Osteoblast (primary cell): ENCODE data around the gene NPTXR. TPM values are rescaled to one million over a fixed set of nuclear protein-coding genes. Genes with fewer than 3 reads are reported as not detected.

ENCODE experiments used
- DNase-seq: peaks from one replicate; pipeline ENCODE4 v3.0.0; 2011; ENCODE audit warnings: low spot score, mixed read lengths; ENCODE audit not compliant: insufficient read length; ENCODE audit errors: missing footprints
- H2AFZ ChIP-seq: 2 replicates; pipeline ENCODE4 v1.6.0; 2011; ENCODE audit warnings: mild to moderate bottlenecking, low read length
- H3K27ac ChIP-seq: 2 replicates; pipeline ENCODE4 v1.5.1; 2011; ENCODE audit warnings: mild to moderate bottlenecking, low read depth, low read length, moderate library complexity
- H3K27me3 ChIP-seq: 2 replicates; pipeline ENCODE4 v1.6.0; 2012; ENCODE audit warnings: mild to moderate bottlenecking, control low read depth, inconsistent platforms, low read length, moderate library complexity; ENCODE audit not compliant: insufficient read depth
- H3K36me3 ChIP-seq: 2 replicates; pipeline ENCODE4 v1.5.1; 2011; ENCODE audit warnings: mild to moderate bottlenecking, low read length, control low read depth, moderate library complexity; ENCODE audit not compliant: insufficient read depth
- H3K4me1 ChIP-seq: 2 replicates; pipeline ENCODE4 v1.5.1; 2011; ENCODE audit warnings: mild to moderate bottlenecking, low read length, control low read depth, moderate library complexity; ENCODE audit not compliant: insufficient read depth
- H3K4me2 ChIP-seq: 2 replicates; pipeline ENCODE4 v1.6.0; 2011; ENCODE audit warnings: mild to moderate bottlenecking, low read length; ENCODE audit not compliant: insufficient read depth
- H3K4me3 ChIP-seq: fragments of 200-600 bp; sonication (generic); 3 replicates; pipeline ENCODE4 v1.5.1; 2012; ENCODE audit warnings: mild to moderate bottlenecking, low read length, inconsistent platforms; ENCODE audit not compliant: insufficient read depth
- H3K79me2 ChIP-seq: 2 replicates; pipeline ENCODE4 v1.6.0; 2012; ENCODE audit warnings: mild to moderate bottlenecking, low read length, control low read depth, inconsistent platforms; ENCODE audit not compliant: insufficient read depth
- H3K9me3 ChIP-seq: 2 replicates; pipeline ENCODE4 v1.5.1; 2011; ENCODE audit warnings: low read depth, low read length, control low read depth
- H4K20me1 ChIP-seq: 2 replicates; pipeline ENCODE4 v1.6.0; 2012; ENCODE audit warnings: mild to moderate bottlenecking, low read length, control low read depth; ENCODE audit not compliant: insufficient read depth
- CTCF ChIP-seq: IDR thresholded peaks from 2 replicates; pipeline ENCODE4 v1.5.1; 2011; ENCODE audit warnings: mild to moderate bottlenecking, low read depth, low read length, moderate library complexity; ENCODE audit errors: extremely low read depth
- total RNA-seq: library from RNA; depleted of rRNA; stranded (reverse); fragments of >200 nt; gene quantifications from 2 replicates; pipeline ENCODE4 v1.2.3, GENCODE V29; 2012

The NPTXR gene
- total RNA-seq, 1 donor = 0.72 TPM

- no peaks in the 10 kb centered on the region for H3K79me2 ChIP-seq
- peaks cover 7% of the 10 kb centered on the region for H3K4me1 ChIP-seq
- peaks cover 2% of the 10 kb centered on the region for H4K20me1 ChIP-seq
- no peak for TF ChIP-seq CTCF
- H3K9me3 ChIP-seq = no peaks in the 10 kb centered on the region
- H3K27me3 ChIP-seq = no peaks in the 10 kb centered on the region
- H3K27ac ChIP-seq = no peak overlapping the region
- H3K36me3 ChIP-seq = no peaks in the 10 kb centered on the region
- H3K4me3 ChIP-seq = peak overlapping the region; percentile 35
- peak overlapping the region; percentile 56 for H3K4me2 ChIP-seq
- peak; percentile 91 for DNase-seq
- H2AFZ ChIP-seq = peak overlapping the region; percentile 75
Measured at GRCh38 chr22:38772623-38772873, 71.3 kb downstream of the NPTXR start.

- Histone ChIP-seq H3K4me3 (no peak overlapping the region), H3K4me2 (no peak overlapping the region), H3K36me3 (no peaks in the 10 kb centered on the region), H3K27me3 (no peaks in the 10 kb centered on the region), H3K4me1 (peaks cover 7% of the 10 kb centered on the region), H3K79me2 (no peaks in the 10 kb centered on the region), H3K9me3 (no peaks in the 10 kb centered on the region), H4K20me1 (no peaks in the 10 kb centered on the region), H3K27ac (no peak overlapping the region), H2AFZ (no peak overlapping the region)
- no peak for DNase-seq
- no peak for TF ChIP-seq CTCF
Measured at GRCh38 chr22:38770257-38770949, 73.4 kb downstream of the NPTXR start.

Other genes with a start within 250 kb of the NPTXR start
- 2.9 and 3.3 TPM in 2 replicates for gene FAM227A, start 187.6 kb downstream of the NPTXR start, total RNA-seq
- gene CBY1, start 187.4 kb downstream of the NPTXR start, total RNA-seq = 13.8 and 16.2 TPM in 2 replicates
- 57.2 and 60.4 TPM in 2 replicates for gene TOMM22, start 162.1 kb downstream of the NPTXR start, total RNA-seq
- gene JOSD1, start 143.1 kb downstream of the NPTXR start, total RNA-seq = 82.2 and 86.1 TPM in 2 replicates
- gene GTPBP1, start 138.1 kb downstream of the NPTXR start, total RNA-seq = 28.3 and 34.7 TPM in 2 replicates
- 95.2 and 105 TPM in 2 replicates for gene SUN2, start 88.0 kb downstream of the NPTXR start, total RNA-seq
- gene DNAL4, start 49.9 kb downstream of the NPTXR start, total RNA-seq = 15.9 and 17.0 TPM in 2 replicates
- 58.6 and 59.5 TPM in 2 replicates for gene CBX6, start 28.2 kb upstream of the NPTXR start, total RNA-seq
- not detected in 2 replicates for gene APOBEC3A, start 113.6 kb upstream of the NPTXR start, total RNA-seq
- gene APOBEC3B, start 138.3 kb upstream of the NPTXR start, total RNA-seq = 0.36 and 0.59 TPM in 2 replicates
- gene APOBEC3C, start 170.2 kb upstream of the NPTXR start, total RNA-seq = 16.6 and 20.0 TPM in 2 replicates
- gene APOBEC3D, start 177.1 kb upstream of the NPTXR start, total RNA-seq = 3.2 and 4.0 TPM in 2 replicates
- 3.5 and 5.1 TPM in 2 replicates for gene APOBEC3F, start 196.8 kb upstream of the NPTXR start, total RNA-seq
- 15.6 and 18.1 TPM in 2 replicates for gene APOBEC3G, start 233.2 kb upstream of the NPTXR start, total RNA-seq